Measurements from ENCODE around the gene KIFC3.
A peak's percentile ranks its signal among the peaks of the same experiment; 100 is the strongest.
"Not testable (repeated sequence)": the region's sequence is repeated elsewhere in the genome, so short reads cannot be mapped to it uniquely, and the experiment has no call there.

KIFC3 gene

DNA sequence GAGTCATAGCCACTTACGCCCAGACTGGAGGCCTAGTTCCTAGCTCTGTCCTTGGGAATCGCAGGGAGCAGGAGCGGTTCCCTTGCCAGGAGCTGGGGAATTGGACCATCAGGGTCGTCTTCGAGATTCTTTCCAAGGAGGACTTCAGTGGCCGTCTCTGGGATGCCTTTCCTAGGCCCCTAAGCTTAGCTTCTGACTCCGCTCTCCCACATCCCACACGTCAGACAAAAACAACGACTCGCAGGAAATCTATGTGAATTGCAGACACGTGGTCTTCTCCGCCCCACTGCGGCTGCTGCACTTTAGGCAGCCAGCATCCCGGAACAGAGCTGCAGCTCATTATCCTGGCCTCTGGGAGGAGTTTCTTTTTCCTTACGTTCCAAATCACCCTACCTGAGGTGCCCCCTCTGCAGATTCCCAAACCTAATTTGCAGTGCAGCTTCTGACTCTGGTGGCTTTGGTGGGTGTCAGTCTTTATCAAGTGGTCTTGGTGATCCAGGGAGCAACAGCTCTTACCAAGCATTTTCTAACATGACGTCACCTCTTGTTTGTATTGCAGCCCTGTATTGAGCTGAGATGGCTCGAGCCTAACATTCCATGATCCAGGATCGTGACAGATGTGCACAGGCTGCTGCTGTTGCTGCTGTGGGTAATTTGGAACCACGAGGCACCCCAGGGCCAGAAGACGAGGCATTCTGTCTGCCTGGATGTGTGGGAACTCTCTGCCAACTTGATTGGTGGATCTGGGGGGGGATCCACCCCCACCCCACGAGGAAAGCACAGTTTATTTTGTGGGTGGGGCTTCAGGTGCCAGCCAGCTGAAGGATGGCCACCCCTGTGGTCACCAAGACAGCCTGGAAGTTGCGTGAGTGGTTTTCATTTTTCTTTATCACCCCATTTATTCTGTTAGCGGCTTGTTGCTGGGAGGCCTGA is 65.6 kb downstream of the KIFC3 start:
- peak; percentile 30 for DNase-seq

DNA sequence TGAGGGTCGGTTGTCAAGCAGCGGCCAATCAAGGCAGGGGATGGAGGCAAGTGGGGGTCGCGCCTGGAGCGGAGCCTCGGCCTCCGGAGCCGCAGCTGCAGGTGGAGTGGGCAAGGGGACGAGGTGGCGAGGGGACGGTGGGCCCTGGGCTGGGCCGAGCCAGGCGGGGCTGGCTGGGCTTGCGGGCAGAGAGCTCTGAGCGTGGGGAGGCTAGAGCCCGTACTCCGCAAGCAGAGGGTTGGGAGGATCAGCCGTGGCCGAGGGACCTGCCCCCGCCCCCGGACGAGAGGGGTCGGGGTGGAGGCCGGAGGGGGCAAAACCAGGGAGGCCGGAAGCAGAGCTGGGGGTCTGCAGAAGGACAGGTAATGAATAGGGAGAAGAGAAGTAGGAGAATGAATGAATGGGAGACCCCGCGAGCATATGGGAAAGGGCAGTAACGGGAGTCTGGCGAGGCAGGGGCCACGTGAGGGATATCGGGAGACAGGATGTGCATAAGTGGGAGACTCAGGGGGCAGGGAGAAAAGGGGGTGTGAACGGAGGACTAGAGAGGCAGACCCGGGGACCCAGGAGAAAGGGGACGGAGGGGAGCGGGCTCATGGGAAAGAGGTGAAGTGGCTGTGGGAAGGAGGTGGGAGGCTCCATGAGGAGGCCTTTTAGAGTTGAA is 66.4 kb downstream of the KIFC3 start, which contains the start of gene KATNB1:
TSS of gene KATNB1 (plus strand) at position 16 of the 664 bp plus-strand sequence. CDS start 1,474 bp downstream, outside the sequence.
- DNase-seq = no peak

DNA sequence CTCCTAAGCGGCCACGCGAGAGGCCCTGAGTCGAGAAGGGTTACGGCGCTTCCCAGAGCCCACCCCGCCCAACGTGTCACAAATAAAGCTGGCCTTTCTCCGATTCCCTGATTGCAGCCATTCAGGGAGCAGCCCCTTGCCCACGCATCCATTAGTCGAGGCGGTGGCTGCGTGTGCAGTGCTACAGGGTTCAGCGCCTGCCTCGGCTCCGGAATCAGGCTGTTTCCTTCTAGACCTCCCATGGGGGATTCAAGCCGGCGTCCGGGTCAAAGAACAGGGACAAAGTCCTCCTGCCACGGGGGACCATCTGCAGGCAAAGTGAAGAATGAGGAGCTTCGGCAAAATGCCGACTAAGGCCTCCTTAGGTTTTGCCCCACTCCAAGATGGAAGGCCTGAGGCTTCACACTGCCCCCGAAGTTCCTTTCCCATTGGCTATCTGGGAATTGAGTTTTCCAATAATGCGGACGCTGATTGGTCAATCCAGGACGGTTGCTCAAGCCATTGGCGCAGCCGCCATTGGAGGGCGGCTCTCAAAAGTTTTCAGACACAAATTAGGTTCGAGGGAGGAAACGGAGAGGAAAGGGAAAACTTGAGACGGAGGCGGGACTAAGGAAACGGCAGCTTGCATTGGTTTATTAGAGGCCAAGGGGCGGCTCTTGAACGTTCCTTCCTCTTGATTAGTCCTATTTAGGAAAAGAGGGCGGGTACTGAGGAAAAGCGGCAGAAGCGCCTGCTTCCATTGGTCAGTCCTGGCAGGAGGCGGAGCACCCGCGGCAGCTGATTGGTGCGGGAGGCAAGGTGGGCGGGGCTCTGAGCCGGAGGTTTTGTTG is 67.2 kb downstream of the KIFC3 start:
- peak; percentile 93 for DNase-seq

DNA sequence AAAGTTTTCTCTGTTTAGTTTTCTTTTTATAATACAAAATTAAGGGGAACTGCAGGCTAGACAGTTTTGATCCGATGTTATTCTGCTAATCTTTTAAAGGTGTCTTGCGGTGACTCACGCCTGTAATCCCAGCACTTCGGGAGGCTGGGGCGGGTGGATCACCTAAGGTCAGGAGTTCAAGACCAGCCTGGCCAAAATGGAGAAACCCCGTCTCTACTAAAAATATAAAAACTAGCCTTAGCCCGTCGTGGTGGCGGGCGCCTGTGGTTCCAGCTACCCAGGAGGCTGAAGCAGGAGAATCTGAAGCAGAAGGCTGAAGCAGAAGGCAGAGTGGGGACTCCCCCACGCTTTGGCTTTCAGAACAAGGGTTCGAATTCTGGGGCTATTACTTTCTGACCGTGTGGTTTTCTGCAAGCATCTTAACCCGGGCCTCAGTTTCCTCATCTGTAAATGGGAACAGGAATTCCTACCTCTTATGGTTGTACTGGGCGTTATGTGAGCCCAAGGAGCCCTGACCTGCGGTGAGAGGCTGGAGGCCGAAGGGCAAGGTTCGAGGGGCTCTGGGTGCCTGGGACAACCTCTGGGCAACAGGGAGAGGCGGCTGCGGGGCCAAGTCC is 67.9 kb downstream of the KIFC3 start:
- DNase-seq = no peak

DNA sequence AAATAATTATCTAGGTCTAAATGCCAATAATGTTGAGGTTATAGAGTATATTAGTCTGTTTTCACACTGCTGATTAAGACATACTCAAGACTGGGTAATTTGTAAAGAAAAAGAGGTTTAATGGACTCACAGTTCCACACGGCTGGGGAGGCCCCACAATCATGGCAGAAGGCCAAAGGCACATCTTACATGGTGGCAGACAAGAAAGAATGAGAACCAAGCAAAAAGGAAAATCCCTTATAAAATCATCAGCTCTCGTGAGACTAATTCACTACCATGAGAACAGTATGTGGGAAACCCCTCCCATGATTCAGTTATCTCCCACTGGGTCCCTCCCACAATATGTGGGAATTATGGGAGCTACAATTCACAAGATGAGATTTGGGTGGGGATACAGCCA is 69.6 kb downstream of the KIFC3 start:
- DNase-seq = no peak

DNA sequence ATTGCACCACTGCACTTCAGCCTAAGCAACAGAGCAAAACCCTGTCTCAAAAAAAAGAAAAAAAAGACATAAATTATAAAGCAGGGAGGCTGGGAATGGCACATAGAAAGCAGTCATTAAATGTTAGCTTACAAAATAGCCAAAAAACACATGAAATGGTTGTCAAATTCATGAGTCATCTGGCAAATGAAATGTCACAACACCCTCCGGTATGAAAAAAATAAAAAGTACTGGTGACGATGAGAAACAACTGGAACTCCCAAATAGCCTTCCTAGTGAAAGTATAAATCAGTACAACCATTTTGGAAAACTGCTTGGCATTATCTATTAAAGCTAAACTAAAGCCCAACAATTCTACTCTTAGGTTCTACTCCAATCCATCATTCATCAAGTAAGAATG is 70.3 kb downstream of the KIFC3 start:
- no peak for DNase-seq

DNA sequence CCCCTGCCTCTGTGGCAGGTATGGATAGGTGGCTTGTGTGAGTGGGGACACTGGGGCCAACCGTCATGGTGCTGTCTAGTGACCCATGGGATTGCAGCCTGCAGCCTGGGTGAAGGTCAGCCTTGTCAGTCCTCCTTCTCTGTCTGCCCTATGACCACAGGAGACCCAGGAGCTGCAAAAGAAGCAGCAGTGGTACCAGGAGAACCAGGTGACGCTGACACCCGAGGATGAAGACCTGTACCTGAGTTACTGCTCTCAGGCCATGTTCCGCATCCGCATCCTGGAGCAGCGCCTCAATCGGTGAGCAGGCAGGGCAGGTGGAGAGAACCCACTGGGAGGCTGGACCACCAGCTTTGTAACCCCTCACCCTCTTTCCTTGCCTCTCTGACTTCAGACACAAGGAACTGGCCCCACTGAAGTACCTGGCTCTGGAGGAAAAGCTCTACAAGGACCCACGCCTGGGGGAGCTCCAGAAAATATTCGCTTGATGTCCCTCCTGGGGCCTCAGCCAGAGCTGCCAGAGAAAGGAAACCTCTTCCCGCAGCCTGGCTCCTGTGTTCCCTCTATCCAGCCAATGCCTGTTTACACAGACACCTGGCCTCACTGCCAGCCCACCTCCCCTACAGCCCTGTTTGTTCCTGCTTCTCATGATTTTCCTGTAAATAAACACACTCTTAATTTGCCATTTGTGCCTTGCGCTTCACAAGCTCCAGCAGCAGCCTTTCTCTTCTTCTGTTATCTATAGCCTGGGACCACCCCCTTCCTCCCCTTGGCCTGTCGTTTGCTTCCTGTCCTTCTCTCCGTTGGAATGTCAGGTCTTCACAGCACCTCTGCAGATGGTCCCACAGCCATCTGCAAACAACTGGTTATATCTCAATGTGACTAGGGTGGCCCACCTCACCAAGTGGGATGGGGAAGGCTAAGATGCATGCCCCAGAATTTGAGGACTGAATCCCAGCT is 71.2 kb downstream of the KIFC3 start:
- DNase-seq = no peak

DNA sequence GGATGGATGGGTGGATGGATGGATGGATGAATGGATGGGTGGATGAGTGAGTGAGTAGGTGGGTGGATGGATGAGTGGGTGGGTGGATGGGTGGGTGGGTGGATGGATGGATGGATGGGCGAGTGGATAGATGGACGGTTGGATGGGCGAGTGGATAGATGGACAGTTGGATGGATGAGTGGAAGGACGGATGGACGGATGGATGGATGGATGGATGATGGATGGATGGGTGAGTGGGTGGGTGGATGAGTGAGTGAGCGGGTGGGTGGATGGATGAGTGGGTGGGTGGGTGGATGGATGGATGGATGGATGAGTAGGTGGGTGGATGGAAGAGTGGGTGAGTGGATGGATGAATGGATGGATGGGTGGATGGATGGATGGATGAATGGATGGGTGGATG is 72.4 kb downstream of the KIFC3 start:
- not testable (repeated sequence) for DNase-seq

DNA sequence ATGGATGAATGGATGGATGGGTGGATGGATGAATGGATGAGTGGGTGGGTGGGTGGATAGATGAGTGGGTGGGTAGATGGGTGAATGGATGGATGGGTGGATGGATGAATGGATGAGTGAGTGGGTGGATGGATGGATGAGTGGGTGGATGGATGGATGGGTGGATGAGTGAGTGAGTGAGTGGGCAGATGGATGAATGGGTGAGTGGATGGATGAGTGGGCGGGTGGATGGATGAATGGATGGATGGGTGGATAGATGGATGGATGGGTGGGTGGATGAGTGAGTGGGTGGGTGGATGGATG is 73.2 kb downstream of the KIFC3 start:
- no peak for DNase-seq

DNA sequence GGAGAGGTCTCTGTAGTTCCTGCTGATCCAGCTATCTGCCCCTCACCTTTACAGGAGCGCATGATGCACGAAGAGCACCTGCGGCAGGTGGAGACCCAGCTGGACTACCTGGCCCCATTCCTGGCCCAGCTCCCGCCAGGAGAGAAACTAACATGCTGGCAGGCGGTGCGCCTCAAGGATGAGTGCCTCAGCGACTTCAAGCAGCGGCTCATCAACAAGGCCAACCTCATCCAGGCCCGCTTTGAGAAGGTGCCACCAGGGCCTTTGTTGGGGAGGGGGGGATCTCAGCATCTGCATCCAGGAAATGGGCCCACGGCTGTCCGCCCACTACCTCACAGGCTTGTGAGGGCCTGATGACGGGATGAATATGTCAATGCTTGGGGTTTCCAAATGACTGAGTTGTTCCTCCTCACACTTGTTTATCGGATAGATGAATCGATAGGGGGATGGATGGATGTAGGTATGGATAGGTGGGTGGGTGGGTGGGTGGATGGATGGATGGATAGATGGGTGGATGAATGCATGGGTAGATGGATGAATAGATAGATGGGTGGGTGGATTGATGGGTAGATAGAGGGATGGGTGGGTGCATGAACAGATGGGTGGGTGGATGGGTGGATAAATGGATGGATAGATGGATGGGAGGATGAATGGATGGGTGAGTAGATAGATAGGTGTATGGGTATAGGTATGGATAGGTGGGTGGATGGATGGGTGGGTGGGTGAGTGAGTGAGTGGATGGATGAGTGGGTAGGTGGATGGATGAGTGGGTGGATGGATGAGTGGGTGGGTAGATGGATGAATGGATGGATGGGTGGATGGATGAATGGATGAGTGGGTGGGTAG is 73.7 kb downstream of the KIFC3 start:
- no peak for DNase-seq

DNA sequence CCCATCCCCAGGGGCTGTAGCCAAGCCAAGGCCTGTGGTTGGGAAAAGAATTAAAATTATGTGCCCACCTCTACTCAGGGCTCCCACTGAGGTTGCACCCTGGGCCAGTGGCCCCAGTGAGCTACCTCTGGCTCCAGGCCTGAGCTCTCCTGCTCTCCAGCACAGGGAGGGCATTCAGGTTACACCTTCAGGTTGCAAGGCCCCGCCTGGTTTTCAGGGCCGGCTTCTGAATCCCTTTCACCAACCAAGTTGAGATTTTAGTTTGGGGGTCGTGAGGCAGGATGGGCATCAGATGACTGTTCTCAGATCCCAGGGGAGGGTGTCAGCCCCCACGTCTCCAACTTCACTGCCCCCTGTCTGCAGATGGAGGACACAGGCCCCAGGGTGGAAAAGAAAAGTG is 74.7 kb downstream of the KIFC3 start:
- DNase-seq = no peak

DNA sequence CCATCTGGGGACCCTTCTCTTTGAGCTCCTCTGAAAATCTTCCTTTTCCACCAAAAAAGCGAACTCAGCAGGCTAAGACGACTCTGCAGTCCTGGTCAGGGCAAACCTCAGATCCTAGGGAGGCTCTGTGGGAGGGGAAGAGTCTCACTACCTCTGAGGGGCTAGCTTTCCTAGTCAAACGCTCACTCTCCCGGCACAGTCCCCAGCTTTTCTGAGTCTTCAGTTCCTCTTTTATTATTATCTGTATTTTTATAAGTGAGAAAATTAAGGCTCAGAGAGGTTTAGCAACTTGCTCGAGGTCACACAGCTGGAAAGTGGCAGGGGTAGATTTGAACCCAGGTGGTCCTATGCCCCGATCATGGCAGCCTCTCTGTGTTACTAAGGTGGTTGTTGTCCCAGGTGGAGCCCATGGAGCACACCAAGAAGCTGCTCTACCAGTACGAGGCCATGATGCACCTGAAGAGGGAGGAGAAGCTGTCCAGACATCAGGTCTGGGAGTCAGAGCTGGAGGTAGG is 75.8 kb downstream of the KIFC3 start:
- DNase-seq = no peak

DNA sequence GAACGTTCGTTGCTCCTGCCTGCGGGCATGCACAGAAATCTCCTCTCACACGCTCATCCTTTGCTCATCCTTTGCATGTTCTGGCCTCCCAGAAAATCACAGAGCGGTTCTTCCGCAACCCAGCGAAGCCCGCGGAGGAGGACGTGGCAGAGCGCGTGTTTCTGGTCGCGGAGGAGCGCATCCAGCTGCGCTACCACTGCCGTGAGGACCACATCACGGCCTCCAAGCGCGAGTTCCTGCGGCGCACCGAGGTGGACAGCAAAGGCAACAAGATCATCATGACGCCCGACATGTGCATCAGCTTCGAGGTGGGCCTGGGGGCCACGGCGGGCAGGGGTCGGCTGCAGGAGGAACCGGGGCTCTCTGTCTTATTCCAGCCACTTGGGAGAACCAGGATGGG is 76.3 kb downstream of the KIFC3 start:
- DNase-seq = no peak

DNA sequence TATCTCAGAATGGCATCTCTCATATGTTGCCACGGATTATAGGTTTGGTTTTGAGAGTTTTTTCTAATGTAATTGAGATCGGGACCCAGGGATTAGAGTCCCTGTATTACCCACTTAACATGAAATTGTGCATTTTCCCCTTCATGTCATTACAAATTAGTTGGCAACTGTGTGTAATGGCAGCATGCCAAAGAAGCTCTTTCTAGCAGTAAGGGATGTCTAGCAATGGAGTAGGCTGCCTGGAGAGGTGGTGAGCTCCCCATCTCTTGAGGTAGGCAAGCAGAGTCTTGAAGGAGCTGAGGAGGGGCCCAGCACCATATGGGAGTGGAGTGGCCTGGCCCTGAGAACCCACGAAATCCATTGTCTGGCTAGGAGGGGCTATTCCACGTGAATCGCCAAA is 76.7 kb downstream of the KIFC3 start:
- no peak for DNase-seq

DNA sequence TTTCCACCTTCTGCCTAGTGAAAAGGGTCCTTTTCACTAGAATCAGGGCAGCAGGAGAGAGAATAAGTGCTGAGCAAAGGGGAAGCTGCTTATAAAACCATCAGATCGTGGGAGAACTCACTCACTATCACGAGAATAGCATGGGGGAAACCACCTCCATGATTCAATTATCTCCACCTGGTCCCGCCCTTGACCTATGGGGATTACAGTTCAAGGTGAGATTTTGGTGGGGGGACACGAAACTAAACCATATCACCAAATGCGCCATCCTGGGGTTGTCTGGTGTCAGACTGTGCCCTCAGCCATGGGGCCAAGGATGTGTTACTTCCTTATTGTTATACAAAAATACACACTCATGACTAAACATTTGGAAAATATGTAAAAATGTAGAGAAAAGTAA is 77.1 kb downstream of the KIFC3 start:
- no peak for DNase-seq

DNA sequence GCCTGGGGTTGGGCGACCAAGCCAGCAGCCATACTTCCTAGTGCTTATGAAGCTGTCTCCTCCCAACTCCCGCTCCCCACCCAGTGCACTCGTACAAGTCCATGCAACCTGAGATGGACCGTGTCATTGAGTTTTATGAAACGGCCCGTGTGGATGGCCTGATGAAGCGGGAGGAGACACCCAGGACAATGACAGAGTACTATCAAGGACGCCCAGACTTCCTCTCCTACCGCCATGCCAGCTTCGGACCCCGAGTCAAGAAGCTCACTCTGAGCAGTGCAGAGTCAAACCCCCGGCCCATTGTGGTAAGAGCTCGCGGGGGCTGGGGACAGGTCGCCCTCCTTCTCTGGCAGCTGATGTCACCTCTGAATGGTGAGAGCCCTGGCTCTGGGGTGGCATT is 77.8 kb downstream of the KIFC3 start:
- DNase-seq = no peak

DNA sequence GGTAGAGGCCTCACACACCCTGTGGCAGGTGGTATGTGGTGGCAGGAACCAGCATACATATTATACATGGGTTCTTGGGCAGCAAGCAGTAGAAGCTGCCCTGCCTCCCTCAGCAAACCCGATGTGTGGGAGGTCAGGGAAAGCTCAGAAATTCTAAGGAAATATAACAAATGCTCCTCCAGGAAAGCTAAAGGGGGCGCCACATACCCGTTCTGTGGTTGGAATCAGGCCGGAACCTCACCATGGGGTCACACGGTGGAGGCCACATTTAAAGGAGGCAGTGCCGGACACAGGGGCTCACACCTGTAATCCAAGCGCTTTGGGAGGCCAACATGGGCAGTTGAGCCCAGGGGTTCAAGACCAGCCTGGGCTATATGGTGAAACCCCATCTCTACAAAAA is 79.1 kb downstream of the KIFC3 start:
- no peak for DNase-seq

DNA sequence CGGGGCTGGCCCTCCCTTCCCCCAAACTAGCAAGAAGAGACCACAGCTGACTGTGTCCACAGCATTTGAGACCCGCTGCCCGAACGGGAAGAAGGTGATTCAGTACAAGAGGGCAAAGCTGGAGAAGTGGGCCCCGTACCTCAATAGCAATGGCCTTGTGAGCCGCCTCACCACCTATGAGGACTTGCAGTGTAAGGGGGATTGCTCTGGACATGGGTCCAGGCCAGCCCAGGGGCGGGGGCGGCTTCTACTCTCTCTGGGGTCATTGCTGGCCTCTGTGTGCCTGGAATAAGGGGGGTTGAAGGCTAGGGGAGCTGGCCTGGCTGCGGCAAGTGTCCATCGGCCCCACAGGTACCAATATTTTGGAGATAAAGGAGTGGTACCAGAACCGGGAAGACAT is 79.6 kb downstream of the KIFC3 start:
- no peak for DNase-seq

DNA sequence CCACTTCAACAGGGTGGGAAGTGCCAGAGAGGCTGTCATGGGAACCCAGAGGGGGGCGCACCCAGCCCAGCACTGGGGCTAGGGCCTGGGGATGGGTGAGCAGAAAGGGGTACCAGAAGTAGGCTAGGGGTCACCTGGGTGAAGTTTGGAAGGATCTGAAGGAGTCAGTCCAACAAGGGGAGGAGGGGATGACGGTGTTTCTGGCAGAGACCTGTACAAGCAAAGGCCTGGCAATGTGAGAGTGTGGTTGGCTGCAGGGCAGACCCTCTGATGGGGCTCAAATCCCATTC is 80.1 kb downstream of the KIFC3 start:
- DNase-seq = no peak

DNA sequence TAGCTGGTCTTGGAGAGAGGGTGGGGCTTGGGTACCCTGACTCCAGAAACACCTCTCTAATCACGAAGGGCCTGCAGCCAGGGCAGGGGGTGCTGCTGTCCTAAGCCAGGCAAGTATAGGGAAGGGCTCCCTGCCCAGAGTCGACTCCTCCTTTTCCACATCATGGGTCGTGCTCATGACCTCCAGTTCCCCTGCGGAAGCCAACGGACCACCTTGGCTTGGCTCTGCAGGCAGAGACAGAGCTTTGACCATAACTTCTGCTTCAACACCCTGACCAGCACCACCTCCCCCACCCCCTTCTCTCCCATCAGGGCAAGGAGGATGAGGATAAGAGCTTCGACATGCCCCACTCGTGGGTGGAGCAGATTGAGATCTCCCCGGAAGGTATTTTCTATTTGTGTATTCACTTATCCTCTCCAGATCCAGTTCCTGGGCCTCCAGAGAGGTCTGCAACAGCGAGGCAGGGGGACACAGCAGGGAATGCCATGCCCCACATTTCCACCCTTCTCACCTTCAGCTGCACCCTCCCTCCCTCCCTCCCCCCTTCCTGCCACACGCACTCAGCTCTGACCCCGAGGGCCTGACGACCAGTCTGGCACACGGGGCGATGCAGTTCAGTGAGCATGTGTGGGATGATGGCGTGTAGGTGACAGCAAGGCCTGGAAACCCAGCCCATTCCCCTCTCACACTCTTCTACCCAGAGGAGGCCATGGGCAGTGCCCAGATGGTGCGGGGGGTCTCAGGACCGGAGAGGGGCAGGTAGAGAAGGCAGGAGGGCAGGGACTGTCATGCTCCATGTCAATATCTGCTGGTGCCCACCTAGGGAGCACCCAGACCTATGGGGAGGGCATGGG is 80.7 kb downstream of the KIFC3 start:
- DNase-seq = no peak
